Hindlimb muscle (tissue), 1 donor: ENCODE measurements around the gene SLC16A5. TPM values are rescaled to one million over a fixed set of nuclear protein-coding genes. Genes with fewer than 3 reads are reported as not detected.
A peak's percentile ranks its signal among the peaks of the same experiment; 100 is the strongest.
"Not testable (repeated sequence)": the region's sequence is repeated elsewhere in the genome, so short reads cannot be mapped to it uniquely, and the experiment has no call there.

Source experiments
- DNase-seq: peaks from one replicate; pipeline ENCODE4 v3.0.0-alpha.2; 2013
- polyA plus RNA-seq: library from polyadenylated mRNA; unstranded; fragments of 120-200 nt; gene quantifications from one replicate; pipeline ENCODE4 v1.2.1, GENCODE V29; 2013; ENCODE audit not compliant: insufficient read length

The SLC16A5 gene
- polyA plus RNA-seq, 1 donor, result 11.2 TPM

GRCh38 chr17:75133607-75134347 is 46.0 kb downstream of the SLC16A5 start:
- DNase-seq, result not testable (repeated sequence)

- no peak for DNase-seq
These were observed 47.7 kb downstream of the SLC16A5 start for GRCh38 chr17:75135452-75135851.

- DNase-seq, result no peak
These were observed 48.2 kb downstream of the SLC16A5 start for GRCh38 chr17:75135946-75136345.

- not testable (repeated sequence) for DNase-seq
These were observed 50.0 kb downstream of the SLC16A5 start for GRCh38 chr17:75137762-75138161.

- DNase-seq, result no peak
These were observed 50.8 kb downstream of the SLC16A5 start for GRCh38 chr17:75138519-75138918.

- no peak for DNase-seq
These were observed 54.6 kb downstream of the SLC16A5 start for GRCh38 chr17:75142236-75142971.

GRCh38 chr17:75144816-75145512 is 57.2 kb downstream of the SLC16A5 start:
- no peak for DNase-seq

GRCh38 chr17:75146592-75146991 is 58.8 kb downstream of the SLC16A5 start:
- no peak for DNase-seq

- no peak for DNase-seq
These were observed 60.3 kb downstream of the SLC16A5 start for GRCh38 chr17:75147878-75148546.

GRCh38 chr17:75151930-75152329 is 64.2 kb downstream of the SLC16A5 start:
- DNase-seq, result no peak

- DNase-seq, result no peak
These were observed 64.8 kb downstream of the SLC16A5 start for GRCh38 chr17:75152523-75152921.

- no peak for DNase-seq
These were observed 65.4 kb downstream of the SLC16A5 start for GRCh38 chr17:75152922-75153779.

GRCh38 chr17:75153780-75154194 is 66.0 kb downstream of the SLC16A5 start:
- DNase-seq, result no peak

- peak; percentile 97 for DNase-seq
These were observed 66.7 kb downstream of the SLC16A5 start, which contains the start of gene JPT1 for GRCh38 chr17:75154195-75155106. Gene JPT1 (minus strand): TSS chr17:75154512. CDS start chr17:75154397, 115 bp downstream.

- peak; percentile 11 for DNase-seq
These were observed 67.4 kb downstream of the SLC16A5 start for GRCh38 chr17:75155191-75155601.

Other genes starting within 250 kb of the SLC16A5 start
- gene GRIN2C, start 228.1 kb upstream of the SLC16A5 start, polyA plus RNA-seq, result 0.93 TPM
- 2.5 TPM for gene FDXR, start 215.0 kb upstream of the SLC16A5 start, polyA plus RNA-seq
- gene FADS6, start 194.3 kb upstream of the SLC16A5 start, polyA plus RNA-seq, result not detected
- gene USH1G, start 164.7 kb upstream of the SLC16A5 start, polyA plus RNA-seq, result not detected
- not detected for gene OTOP2, start 163.7 kb upstream of the SLC16A5 start, polyA plus RNA-seq
- gene OTOP3, start 152.1 kb upstream of the SLC16A5 start, polyA plus RNA-seq, result not detected
- 7.9 TPM for gene HID1, start 115.2 kb upstream of the SLC16A5 start, polyA plus RNA-seq
- 7.1 TPM for gene CDR2L, start 100.3 kb upstream of the SLC16A5 start, polyA plus RNA-seq
- 21.2 TPM for gene MRPL58, start 75.3 kb upstream of the SLC16A5 start, polyA plus RNA-seq
- gene ATP5PD, start 41.0 kb upstream of the SLC16A5 start, polyA plus RNA-seq, result 216 TPM
- 25.1 TPM for gene KCTD2, start 40.7 kb upstream of the SLC16A5 start, polyA plus RNA-seq
- gene ARMC7, start 22.0 kb downstream of the SLC16A5 start, polyA plus RNA-seq, result 8.1 TPM
- 48.7 TPM for gene NT5C, start 43.8 kb downstream of the SLC16A5 start, polyA plus RNA-seq
- 374 TPM for gene JPT1, start 66.6 kb downstream of the SLC16A5 start, polyA plus RNA-seq
- gene SUMO2, start 95.0 kb downstream of the SLC16A5 start, polyA plus RNA-seq, result 309 TPM
- gene NUP85, start 117.7 kb downstream of the SLC16A5 start, polyA plus RNA-seq, result 40.7 TPM
- 31.5 TPM for gene GGA3, start 173.7 kb downstream of the SLC16A5 start, polyA plus RNA-seq
- gene MRPS7, start 173.9 kb downstream of the SLC16A5 start, polyA plus RNA-seq, result 57.6 TPM
- gene MIF4GD, start 183.3 kb downstream of the SLC16A5 start, polyA plus RNA-seq, result 13.1 TPM
- gene SLC25A19, start 201.5 kb downstream of the SLC16A5 start, polyA plus RNA-seq, result 6.8 TPM